ENCODE results near the gene C1orf116.
"Not testable (repeated sequence)": the region's sequence is repeated elsewhere in the genome, so short reads cannot be mapped to it uniquely, and the experiment has no call there.

C1orf116 gene

DNA sequence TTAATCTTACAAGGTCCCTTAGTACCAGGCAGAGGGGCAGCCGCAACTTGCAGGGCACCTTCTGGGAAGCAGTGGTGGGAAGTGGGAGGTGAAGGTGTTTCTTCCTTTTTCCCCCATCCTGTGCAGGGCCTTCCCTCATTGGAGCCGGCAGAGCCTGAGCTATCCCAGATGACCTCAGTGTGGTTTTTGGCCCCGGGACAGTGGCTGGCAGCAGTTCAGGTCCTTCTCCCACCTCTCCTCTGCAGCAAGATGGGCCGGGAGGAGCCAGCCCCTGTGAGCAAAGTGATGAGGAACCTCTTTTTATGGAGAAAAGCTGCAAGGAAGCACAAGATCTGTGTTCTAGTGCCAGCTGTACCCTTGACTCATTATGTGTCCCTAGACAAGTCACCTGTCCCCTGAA, 27.3 kb upstream of the C1orf116 start:
- no peak for DNase-seq (ENCODE audit: low read depth in 3 of 3, low spot score in 1 of 3)

DNA sequence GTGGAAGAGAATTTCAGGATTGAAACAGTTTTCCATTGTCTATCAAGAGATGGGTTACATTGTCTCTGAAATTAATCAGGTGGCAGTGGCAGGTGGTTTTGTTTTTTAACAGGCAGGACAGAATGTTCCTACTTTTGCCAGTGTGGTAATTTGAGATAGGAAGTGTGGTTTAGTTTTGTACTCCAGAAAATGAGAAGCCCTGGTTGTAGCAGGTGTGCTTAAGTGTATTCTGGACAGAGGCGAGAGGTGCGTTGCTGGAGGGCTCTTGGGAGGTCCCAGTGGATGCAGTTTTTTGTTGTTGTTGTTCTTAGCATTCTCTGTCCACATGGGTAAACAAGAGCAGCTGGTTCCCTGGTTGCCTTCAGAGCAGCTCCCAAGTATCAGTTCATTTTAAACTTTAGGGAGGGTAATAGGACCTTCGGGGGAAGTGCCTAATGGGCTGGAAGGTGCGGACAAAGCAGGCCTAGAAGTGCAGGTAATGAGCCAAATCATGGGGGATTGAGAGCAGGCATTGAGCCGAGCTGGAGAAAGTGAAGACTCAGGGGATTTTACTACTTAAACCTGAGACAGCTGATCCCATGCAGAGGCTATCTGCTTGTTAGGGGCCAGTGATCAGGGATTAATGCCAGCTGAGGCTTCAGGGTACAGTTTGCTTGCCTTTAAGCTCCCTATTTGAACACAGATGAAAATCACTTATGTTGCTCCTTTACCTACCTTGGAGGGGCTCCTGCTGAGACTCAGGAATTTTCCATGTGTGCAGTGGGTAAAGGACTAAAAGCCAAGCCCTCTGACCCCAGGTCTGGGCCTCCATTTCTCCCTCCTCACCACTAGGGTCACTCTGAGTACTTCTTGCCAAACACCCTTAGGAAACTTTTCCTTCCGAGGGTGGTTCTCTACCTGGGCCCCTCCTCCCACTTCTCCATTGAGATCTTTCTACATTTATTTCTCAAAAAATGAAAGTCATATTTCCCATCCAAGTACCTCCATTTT, 26.6 kb upstream of the C1orf116 start:
- DNase-seq (ENCODE audit: low read depth in 3 of 3, low spot score in 1 of 3) = no peak

DNA sequence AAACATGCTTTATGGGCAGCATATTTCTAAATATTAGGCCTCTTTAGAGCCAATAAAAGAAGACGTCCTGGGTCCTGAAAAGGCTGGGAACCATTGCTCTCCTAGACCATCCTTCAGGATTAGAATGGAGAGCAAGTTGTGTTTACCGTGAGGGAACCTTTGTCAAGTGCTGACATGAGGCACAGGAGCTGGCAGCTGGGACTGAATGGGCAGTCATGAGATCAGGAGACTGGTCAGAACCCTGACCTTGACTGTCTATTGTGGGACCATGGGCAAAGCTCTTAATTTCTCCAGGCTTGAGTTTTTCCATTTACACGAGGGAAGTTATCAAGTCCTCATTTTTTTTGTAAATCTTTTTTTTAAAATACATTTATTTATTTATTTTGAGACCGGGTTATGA, 25.7 kb upstream of the C1orf116 start:
- no peak for DNase-seq (ENCODE audit: low read depth in 3 of 3, low spot score in 1 of 3)

DNA sequence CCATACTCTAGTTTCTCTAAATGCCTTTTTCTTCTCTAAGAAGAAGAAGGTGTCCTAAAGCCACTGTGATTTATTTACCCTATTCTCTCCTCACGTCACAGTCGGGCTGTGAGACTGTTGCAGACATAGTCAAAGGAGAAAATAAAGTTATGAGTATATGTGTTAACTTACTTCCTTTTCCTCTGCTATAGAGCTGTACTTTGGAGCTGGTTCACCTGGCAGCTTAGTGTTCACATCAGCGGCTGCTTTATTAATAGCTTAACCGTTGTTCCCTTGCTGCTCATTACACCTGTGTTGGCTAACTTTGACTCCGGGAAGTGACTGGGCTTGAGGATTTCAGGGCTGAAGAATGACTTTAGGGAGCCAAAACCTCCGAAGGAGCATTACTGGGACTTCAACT, 24.1 kb upstream of the C1orf116 start:
- no peak for DNase-seq (ENCODE audit: low read depth in 3 of 3, low spot score in 1 of 3)

DNA sequence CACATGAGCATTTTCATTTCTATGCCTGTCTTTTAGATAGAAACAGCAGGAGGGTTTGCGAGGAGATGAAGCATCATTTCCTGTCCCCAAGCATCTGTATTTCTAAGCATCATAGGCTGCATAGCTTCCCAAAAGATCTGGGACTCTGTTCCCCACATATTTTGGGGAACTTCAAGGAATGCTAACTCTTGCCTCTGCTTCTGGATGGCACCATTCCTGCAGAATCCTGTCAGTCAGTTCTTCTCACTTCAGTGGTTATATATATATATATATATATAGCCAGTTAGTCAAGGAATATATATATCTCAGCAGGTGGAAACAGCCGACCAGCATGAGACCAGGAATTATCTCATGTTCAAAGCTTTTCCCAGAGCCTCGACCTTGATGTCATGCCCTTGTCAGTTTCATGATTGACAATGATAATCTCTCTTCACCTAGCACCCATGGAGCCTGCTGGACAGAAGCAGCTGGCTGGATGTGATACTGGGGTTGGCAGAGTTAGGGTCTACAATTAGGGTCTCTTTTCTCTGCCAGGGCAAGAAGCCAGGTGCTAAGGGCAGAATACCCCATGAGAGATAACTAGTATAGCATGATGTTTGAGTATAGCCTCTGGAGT, 22.9 kb upstream of the C1orf116 start:
- no peak for DNase-seq (ENCODE audit: low read depth in 3 of 3, low spot score in 1 of 3)

DNA sequence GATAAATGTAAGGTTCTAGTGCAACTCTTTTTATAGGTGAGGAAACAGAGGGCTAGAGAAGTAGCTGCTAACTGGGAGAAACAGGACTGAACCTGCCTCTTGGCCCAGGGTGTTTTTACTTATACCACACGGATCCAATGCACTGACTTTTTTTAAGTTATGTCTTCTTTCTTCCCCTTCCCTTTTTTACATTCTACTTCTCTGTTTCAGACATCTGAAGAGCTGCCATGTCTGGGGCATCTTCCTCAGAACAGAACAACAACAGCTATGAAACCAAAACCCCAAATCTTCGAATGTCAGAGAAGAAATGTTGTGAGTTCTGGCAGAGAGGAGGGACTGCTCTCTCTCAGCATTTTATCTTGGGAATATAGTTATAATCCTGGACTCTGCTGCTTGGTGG, 21.9 kb upstream of the C1orf116 start:
- no peak for DNase-seq (ENCODE audit: low read depth in 3 of 3, low spot score in 1 of 3)

DNA sequence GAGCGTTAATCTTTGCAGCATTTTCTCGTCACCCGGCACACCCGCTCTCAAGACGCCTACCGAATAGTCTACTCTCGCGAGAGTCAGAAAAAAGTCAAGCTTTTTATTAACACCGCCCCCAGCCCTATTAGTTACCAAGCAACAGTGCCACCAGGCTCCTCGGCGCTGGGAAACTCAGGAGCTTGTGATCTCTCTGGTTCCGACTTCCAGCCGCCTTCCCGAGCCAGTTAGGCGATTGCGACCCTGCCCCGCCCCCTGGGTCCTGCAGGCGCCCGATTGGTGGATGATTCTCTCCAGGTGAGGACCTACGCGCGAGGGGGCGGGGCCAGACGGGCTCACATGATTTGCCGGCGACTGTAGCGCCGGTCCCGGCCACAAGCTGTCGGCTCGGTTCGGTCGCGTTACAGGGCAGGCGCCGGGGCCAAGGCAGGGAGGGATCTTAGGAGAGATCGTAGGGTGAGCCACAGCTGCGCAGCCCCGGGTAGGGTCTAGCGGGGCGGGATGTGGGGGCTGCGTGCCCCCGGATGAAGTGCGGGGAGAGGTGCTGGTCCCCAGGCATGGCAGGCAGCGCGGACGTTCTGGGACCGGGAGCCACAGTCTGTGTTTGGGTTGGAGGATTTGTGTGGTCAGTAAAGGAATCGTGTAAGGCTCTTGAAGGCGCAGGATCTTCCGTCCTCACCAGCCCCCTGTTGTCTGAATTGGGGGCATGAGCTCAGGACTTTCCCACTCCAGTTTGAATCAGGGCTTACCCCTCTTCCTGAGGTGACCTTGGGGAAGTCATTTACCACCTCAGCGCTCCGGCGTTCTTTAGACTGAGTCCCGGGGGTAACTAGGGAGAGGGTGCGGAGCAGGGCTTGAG, 20.6 kb upstream of the C1orf116 start, which contains the start of gene PFKFB2:
PFKFB2 (plus strand) TSS at position 365 of the 859 bp plus-strand sequence. CDS start 1,443 bp downstream, outside the sequence.
- DNase-seq (ENCODE audit: low read depth in 3 of 3, low spot score in 1 of 3) = peak; percentile 80 to 93 (median 80)

DNA sequence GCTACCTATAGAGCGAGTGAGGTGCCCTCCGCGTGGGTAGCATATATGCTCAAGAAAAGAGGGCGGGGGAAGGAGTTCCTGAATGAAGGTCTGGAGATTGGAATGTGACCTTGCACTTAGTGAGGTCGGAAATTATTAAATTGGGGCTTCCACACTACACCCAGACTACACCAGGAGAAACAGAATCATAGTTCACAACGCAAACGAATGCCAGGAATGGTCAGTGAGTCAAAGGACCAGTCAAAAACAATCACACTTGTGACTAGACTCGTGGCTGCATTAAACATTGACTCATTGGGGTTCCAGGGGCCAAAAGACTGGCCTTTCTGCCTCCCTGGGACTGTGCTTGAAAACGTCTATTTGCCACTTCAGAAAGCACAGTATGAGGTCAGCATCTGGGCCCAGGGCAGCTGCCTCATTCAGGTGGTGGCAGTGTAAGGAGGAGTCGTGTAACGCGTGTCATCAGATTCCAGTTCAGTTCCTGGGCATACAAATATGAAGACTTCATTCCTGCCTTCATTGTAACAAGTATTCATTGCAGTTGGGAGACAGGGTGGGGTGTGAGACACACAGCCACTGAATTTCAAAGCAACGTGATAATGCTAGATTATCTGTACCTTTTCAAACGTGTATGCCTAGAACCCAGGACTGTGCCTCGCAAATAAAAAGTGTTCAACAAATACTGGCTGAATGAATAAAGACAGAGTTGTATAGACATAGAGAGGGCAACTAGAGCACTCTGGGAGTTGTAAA, 18.8 kb upstream of the C1orf116 start, which contains the start of gene YOD1:
YOD1 (minus strand) TSS at position 18 of the 753 bp plus-strand sequence. CDS start 178 bp downstream, outside the sequence.
- DNase-seq (ENCODE audit: low read depth in 3 of 3, low spot score in 1 of 3) = no peak

DNA sequence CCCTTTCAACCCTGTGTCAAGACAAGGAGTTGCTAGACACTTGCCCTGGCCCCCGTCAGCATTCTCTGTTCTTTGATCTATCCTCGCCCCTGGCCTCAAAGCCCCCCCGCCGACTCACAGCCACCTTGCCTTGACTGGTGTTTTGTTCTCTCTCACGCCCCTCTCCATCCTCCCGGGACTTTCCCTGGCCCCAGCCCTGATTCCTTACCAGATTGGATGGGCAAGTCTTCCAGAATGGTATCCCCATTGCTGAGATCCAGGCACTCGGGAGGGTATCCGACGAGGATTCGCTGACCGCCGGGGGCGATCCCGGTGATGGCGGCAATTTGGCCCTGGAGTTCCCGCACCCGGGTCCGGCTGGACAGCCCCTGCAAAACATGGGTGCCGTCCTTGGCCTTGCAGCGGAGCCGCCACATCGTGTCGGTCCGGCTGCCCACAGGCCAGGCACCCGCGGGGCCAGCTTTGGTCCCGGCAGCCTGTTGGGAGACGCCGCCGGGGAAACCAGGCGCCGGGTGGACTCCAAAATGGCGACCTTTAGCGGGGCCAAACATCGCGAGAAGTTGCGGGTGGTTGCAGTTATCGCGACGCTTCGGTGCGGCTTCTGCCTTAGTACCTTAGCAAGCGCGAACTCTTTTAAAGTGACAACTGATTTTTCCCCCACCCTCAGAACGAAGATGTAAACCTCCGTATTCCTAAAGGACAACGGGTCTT, 18.1 kb upstream of the C1orf116 start:
- peak; percentile 68 to 84 (median 77) for DNase-seq (ENCODE audit: low read depth in 3 of 3, low spot score in 1 of 3)

DNA sequence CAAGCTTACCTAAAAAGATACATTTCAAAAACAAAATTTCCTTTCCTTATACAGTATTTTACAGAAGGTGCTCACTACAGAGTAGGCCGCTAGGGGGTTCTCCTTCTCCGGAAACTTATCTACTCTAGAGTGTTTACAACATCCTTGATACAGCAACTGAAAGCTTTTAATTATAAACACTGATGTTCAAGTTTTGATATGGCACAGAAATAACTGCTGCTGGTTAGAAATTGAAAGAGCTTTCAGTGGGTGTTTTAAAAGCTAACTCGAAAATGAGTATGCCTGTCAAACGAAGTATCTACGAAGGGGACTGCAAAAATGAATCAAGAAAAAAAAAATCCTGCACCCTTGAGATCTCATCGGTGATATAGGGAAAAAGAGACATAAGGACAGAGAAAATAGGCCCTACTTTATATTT, 17.4 kb upstream of the C1orf116 start:
- DNase-seq (ENCODE audit: low read depth in 3 of 3, low spot score in 1 of 3) = no peak

DNA sequence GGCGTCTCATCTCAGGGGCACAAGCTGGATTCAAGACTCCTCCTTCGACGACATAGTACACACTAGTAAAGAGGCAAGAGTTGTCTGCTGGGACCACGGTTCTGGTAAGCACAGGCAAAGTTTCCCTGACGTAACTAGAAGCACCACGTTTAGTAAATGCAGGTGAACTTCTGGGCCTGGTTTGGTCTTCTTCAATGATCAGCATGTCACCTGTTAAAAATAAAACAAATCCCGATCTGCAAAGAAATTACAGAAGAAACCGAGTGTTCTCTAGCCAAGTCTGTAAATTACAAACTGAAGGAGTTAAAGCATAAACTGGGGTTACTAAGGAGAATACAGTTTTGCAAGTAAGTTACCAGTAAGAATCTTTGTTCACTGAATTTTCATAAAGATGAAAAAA, 17.0 kb upstream of the C1orf116 start:
- DNase-seq (ENCODE audit: low read depth in 3 of 3, low spot score in 1 of 3) = no peak

DNA sequence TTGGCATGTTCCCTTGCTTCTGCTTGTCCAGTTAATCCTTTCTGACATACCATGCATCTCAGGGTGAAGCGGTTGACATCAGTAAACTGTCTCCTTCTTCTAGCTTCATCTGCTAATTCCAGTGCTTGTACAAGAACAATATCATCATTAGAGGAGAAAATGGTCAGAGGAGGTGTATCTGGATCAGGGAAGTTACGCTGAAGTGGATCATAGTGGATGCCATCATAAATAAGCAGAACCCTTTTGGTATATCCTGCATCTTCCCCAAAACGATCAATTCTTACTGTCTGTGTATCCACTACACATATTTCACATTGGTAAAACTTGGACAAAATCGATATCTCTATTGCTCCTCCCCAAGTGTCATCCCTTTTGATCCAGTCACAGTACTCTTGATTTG, 16.5 kb upstream of the C1orf116 start:
- DNase-seq (ENCODE audit: low read depth in 3 of 3, low spot score in 1 of 3) = no peak

DNA sequence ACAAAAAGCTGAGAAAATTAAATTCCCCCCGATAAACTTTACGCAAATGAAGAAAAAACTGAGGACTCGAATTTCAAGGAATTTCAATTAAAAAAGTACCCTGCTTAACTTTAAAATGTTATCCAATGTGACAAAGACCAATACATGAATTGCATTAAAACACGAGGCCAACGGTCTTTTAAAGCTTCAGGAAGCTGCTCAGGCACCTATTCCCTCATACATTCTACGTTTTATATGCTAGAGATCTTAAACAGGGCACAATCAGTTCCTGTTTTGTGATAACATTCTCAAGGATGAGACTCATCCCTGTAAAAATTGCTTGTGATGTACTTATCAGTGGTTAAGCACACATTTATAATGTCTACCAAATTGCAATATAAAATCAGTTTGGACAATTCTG, 15.5 kb upstream of the C1orf116 start:
- DNase-seq (ENCODE audit: low read depth in 3 of 3, low spot score in 1 of 3) = no peak

DNA sequence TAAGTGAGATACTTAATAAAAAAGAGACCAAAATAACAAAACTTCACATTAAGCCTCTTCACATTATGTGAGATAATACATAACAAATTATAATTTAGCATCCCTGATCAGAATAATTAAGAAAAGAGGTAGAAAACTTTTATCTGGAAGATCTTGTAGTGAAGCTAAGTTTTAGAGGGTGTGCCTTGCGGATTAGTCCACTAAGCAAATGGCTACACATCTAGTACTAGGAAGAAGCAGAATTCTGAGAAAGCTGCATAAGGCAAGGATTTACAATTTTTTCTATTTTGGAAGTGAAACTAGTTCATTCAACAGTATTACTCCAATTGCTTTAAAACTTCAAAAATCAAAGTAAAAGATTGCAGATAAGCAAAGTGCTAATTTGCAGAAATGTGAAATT, 14.9 kb upstream of the C1orf116 start:
- no peak for DNase-seq (ENCODE audit: low read depth in 3 of 3, low spot score in 1 of 3)

DNA sequence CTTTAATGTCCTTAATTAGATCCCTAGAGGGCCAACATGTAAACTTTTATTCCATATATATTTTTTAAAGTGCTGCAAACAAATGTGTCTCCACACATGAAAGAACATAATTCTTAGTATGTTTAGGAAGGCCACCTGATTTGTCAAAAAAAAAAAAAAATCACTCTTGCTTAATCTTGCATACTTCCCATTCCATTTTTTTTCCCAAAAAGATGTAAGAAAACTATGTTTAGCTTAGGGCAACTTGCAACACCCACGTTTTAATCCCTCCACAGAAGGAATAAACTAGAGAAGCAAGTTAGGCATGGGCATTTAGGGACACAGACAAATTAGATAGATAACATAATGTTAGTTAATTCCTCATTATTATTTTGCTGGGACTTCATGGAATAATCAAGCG, 12.9 kb upstream of the C1orf116 start:
- DNase-seq (ENCODE audit: low read depth in 3 of 3, low spot score in 1 of 3) = no peak

DNA sequence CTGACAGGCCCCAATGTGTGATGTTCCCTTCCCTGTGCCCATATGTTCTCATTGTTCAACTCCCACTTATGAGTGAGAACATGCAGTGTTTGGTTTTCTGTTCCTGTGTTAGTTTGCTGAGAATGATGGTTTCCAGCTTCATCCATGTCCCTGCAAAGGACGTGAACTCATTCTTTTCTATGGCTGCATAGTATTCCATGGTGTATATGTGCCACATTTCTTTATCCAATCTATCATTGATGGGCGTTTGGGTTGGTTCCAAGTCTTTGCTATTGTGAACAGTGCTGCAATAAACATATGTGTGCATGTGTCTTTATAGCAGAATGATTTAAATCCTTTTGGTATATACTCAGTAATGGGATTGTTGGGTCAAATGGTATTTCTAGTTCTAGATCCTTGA, 8.8 kb upstream of the C1orf116 start:
- not testable (repeated sequence) for DNase-seq (ENCODE audit: low read depth in 3 of 3, low spot score in 1 of 3)

DNA sequence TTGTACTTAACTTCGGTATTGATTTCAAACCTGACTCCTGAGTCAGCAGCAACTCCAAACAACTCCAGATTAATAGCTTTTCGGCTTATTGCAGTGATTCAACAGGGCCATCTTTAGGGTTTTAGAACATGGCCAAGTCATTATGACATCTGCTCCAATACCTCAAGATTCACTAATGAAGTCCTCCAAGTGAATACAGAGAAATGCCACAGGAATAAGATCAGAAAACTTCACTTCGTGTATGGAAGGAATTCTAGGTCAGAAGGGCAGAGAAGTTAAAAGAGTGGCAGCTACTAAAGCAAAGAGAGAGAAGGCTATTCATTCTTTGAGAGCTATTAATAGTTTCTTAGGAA, 7.6 kb upstream of the C1orf116 start:
- DNase-seq (ENCODE audit: low read depth in 3 of 3, low spot score in 1 of 3) = no peak

DNA sequence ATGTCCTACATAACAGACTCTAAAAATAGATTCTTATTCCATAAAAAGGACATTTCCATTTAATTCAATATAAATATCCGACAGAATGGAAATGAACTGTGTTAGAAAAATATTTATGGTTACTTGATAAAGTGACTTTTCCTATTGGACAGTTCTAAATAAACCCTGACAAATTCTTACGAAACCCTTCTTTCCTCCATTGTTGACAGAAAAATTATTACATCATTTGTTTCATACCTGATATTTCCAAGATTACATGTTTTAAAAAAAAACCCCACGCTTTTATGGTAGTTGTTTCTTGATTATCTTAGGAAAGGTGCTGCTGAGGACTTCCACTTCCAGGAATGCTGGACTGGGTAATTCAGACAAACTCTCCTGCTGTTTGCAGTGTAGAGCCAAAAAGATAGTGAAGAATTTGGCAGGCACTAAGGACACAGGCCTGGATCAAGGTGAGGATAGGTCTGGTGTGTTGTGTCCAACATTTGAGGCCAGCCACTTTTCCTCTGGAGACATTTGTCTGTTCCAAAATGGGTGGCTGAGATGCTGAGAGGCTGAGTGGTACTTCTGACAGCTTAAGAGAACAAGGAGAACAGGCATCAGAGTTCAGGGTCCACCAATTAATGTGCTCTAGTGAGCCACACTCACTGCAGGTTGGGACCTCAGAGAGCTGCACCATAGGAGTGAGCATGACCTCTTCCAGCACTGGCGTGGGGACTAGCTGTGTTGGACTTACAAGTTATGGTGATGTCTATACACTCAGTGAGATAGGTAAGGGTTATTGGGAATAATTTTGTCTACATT, 7.0 kb upstream of the C1orf116 start:
- DNase-seq (ENCODE audit: low read depth in 3 of 3, low spot score in 1 of 3) = no peak

DNA sequence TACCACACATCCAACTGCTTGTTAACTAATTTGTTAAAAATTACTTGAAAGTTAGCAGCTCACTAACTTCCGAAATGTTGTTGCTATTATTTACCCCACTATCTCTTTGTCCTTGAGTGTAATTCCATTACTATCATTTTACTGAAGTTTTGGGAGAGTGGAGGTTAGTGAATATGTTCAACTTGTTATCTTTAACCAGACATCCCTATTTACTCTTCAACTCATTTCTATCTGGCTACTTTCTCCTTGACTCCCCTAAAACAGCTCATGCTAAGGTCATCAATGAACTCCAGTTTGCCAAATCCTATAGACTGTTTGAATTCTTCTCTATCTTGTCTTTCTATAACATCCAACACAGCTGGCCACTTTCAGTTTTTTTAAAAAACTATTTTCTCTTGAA, 4.3 kb upstream of the C1orf116 start:
- DNase-seq (ENCODE audit: low read depth in 3 of 3, low spot score in 1 of 3) = no peak
